HepG2 (cell line): ENCODE data around the gene TMEM204. TPM values are rescaled to one million over a fixed set of nuclear protein-coding genes. Genes with fewer than 3 reads are reported as not detected.
A peak's percentile ranks its signal among the peaks of the same experiment; 100 is the strongest.

Experiments
- ATF7-NPFF ChIP-seq: sonication (generic); formaldehyde crosslinking; IDR thresholded peaks from 2 replicates; pipeline ENCODE4 v1.8.1; 2023; ENCODE audit warnings: mild to moderate bottlenecking, low read depth, missing genetic modification reagents, moderate library complexity
- CSRNP2 ChIP-seq: sonication (generic); formaldehyde crosslinking; conservative IDR thresholded peaks from 2 replicates; pipeline ENCODE4 v1.8.0; 2022; ENCODE audit warnings: low read depth, missing genetic modification reagents
- DZIP1 ChIP-seq: sonication (generic); formaldehyde crosslinking; IDR thresholded peaks from 2 replicates; pipeline ENCODE4 v1.5.0; 2020; ENCODE audit warnings: mild to moderate bottlenecking, missing genetic modification reagents
- E2F5 ChIP-seq: sonication (generic); formaldehyde crosslinking; conservative IDR thresholded peaks from 2 replicates; pipeline ENCODE4 v1.4.0; 2020; ENCODE audit warnings: missing genetic modification reagents
- HNF4G ChIP-seq, 2 experiments: sonication (generic) in 1 of 2; formaldehyde crosslinking in 1 of 2; IDR thresholded peaks; 2 replicates each; pipeline versions ENCODE4 v1.4.0 to v1.6.1; 2011 to 2020; ENCODE audit warnings: borderline replicate concordance in 2 of 2, low read depth in 2 of 2, mild to moderate bottlenecking in 2 of 2, low read length in 1 of 2, missing genetic modification reagents in 1 of 2, moderate library complexity in 1 of 2
- RBFOX2 ChIP-seq: fragments of 200-400 bp; formaldehyde crosslinking; IDR thresholded peaks from 2 replicates; pipeline ENCODE4 v1.6.1; 2017; ENCODE audit warnings: low read depth, mild to moderate bottlenecking, low read length
- RERE ChIP-seq: IDR thresholded peaks from 2 replicates; pipeline ENCODE4 v1.6.1; 2016; ENCODE audit warnings: low read depth, missing genetic modification reagents, missing compliant biosample characterization
- SETDB1 ChIP-seq: sonication (generic); formaldehyde crosslinking; IDR thresholded peaks from 2 replicates; pipeline ENCODE4 v1.5.1; 2020; ENCODE audit warnings: missing genetic modification reagents, mild to moderate bottlenecking, borderline replicate concordance
- TCF12 ChIP-seq, 2 experiments: fragments of 450-650 bp in 1 of 2; sonication (generic) in 1 of 2; formaldehyde crosslinking in 1 of 2; IDR thresholded peaks; 2 replicates each; pipeline versions ENCODE4 v1.6.1 to v1.8.0; 2017 to 2022; ENCODE audit warnings: antibody characterized with exemption in 1 of 2, mild to moderate bottlenecking in 1 of 2, missing genetic modification reagents in 1 of 2, moderate library complexity in 1 of 2
- THYN1 ChIP-seq: sonication (generic); formaldehyde crosslinking; IDR thresholded peaks from 2 replicates; pipeline ENCODE4 v1.8.1; 2023; ENCODE audit warnings: low read depth, mild to moderate bottlenecking, moderate library complexity, missing genetic modification reagents, borderline replicate concordance
- ZMYM4 ChIP-seq: sonication (generic); formaldehyde crosslinking; IDR thresholded peaks from 2 replicates; pipeline ENCODE4 v1.8.1; 2023; ENCODE audit warnings: mild to moderate bottlenecking, missing genetic modification reagents
- ZNF235 ChIP-seq: sonication (generic); formaldehyde crosslinking; IDR thresholded peaks from 2 replicates; pipeline ENCODE4 v1.8.1; 2023; ENCODE audit warnings: mild to moderate bottlenecking, missing genetic modification reagents, borderline replicate concordance
- polyA plus RNA-seq, 8 experiments: library from polyadenylated mRNA; depleted of rRNA in 3 of 8; stranded (reverse) in 7 of 8; unstranded in 1 of 8; fragments of >200 nt; fragmentation: Illumina TruSeq in 4 of 8; extraction: Trizol in 4 of 8; gene quantifications; 2 replicates each; pipeline versions ENCODE4 v1.2.1 to v1.2.3, GENCODE V29; 2011 to 2016; ENCODE audit warnings: low read depth in 4 of 8, missing spikeins in 1 of 8, mixed read lengths in 1 of 8; ENCODE audit not compliant: insufficient read depth in 1 of 8
- total RNA-seq, 5 experiments: library from RNA; depleted of rRNA; stranded (reverse); fragments of >200 nt; fragmentation: Illumina TruSeq; extraction: Trizol; gene quantifications; 2 replicates each; pipeline ENCODE4 v1.2.3, GENCODE V29; 2016; ENCODE audit warnings: low read depth in 1 of 5
- TF ChIP-seq, protein P1 (sequence below), 2 experiments: fragments of 450-650 bp in 1 of 2; sonication (generic) in 1 of 2; formaldehyde crosslinking; IDR thresholded peaks; 2 replicates each; pipeline versions ENCODE4 v1.5.0 to v1.8.0; 2020 to 2022; ENCODE audit warnings: mild to moderate bottlenecking in 1 of 2, missing genetic modification reagents in 1 of 2
- TF ChIP-seq, protein P2 (sequence below): sonication (generic); formaldehyde crosslinking; IDR thresholded peaks from 2 replicates; pipeline ENCODE4 v1.4.0; 2020; ENCODE audit warnings: missing genetic modification reagents

The TMEM204 gene
- total and polyA plus RNA-seq, 2 of the 13 experiments (the other 11 are each of a cell fraction or from before 2014, with no cell fraction given), result not detected

GRCh38 chr16:1492923-1493745 lies 40.3 kb upstream of the TMEM204 start, which contains the start of gene TELO2 (continued):
- TF ChIP-seq RERE (CRISPR knock-in tag), result no peak
- TF ChIP-seq TCF12 (IDR thresholded peaks at IDR 0.05), result no peak
- TF ChIP-seq TCF12 (CRISPR knock-in tag; IDR thresholded peaks at IDR 0.05), result no peak
- TF ChIP-seq, protein P1, sequence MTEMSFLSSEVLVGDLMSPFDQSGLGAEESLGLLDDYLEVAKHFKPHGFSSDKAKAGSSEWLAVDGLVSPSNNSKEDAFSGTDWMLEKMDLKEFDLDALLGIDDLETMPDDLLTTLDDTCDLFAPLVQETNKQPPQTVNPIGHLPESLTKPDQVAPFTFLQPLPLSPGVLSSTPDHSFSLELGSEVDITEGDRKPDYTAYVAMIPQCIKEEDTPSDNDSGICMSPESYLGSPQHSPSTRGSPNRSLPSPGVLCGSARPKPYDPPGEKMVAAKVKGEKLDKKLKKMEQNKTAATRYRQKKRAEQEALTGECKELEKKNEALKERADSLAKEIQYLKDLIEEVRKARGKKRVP (CRISPR knock-in tag; IDR thresholded peaks at IDR 0.05), result no peak; a peak in 1 of 4 replicates
- TF ChIP-seq CSRNP2 (CRISPR knock-in tag), result no peak
- peak; percentile 75 for TF ChIP-seq RBFOX2
- no peak for TF ChIP-seq ZMYM4 (CRISPR knock-in tag)
- no peak for TF ChIP-seq ATF7-NPFF (CRISPR knock-in tag)
- TF ChIP-seq THYN1 (CRISPR knock-in tag), result no peak
- TF ChIP-seq, protein P2, sequence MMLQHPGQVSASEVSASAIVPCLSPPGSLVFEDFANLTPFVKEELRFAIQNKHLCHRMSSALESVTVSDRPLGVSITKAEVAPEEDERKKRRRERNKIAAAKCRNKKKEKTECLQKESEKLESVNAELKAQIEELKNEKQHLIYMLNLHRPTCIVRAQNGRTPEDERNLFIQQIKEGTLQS (CRISPR knock-in tag), result no peak
- no peak for TF ChIP-seq DZIP1
- no peak for TF ChIP-seq ZNF235 (CRISPR knock-in tag)
- TF ChIP-seq HNF4G (IDR thresholded peaks at IDR 0.05; ENCODE audit: borderline replicate concordance, low read depth, low read length), result no peak
- no peak for TF ChIP-seq HNF4G (CRISPR knock-in tag; IDR thresholded peaks at IDR 0.05; ENCODE audit: borderline replicate concordance, low read depth)
- peak; percentile 59 for TF ChIP-seq E2F5 (CRISPR knock-in tag)
- TF ChIP-seq SETDB1, result no peak
